Heart left ventricle (tissue), 16 donors: Measurements from ENCODE around the gene CSF1. TPM values are rescaled to one million over a fixed set of nuclear protein-coding genes. Genes with fewer than 3 reads are reported as not detected.

Experiments used
- ATAC-seq, 4 donors: fragments of 200-7000 bp; cut with Tn5 transposase; one replicate each; pipeline ENCODE4 v1.9.1; 2020 to 2022; ENCODE audit warnings: moderate library complexity in 4 of 4, mild to moderate bottlenecking in 3 of 4, moderate number of reproducible peaks in 1 of 4
- DNase-seq, 5 donors: peaks; one replicate each; pipeline ENCODE4 v3.0.0-alpha.2; 2020
- H3K27ac ChIP-seq, 12 donors: fragments of 200-600 bp; sonication (generic) in 4 of 12; one replicate each; pipeline versions ENCODE4 v1.5.0 to v1.8.0; 2016 to 2022; ENCODE audit warnings: mild to moderate bottlenecking in 2 of 12
- H3K27me3 ChIP-seq, 9 donors: fragments of 200-600 bp; sonication (generic) in 2 of 9; one replicate each; pipeline versions ENCODE4 v1.5.1 to v1.8.0; 2016 to 2022; ENCODE audit warnings: mild to moderate bottlenecking in 3 of 9
- H3K36me3 ChIP-seq, 9 donors: fragments of 200-600 bp; sonication (generic) in 2 of 9; one replicate each; pipeline versions ENCODE4 v1.5.0 to v1.8.0; 2018 to 2022; ENCODE audit warnings: mild to moderate bottlenecking in 2 of 9
- H3K4me1 ChIP-seq, 12 donors: fragments of 200-600 bp; sonication (generic) in 4 of 12; one replicate each; pipeline versions ENCODE4 v1.5.0 to v1.8.0; 2016 to 2022; ENCODE audit warnings: mild to moderate bottlenecking in 3 of 12
- H3K4me3 ChIP-seq, 12 donors: fragments of 200-600 bp; sonication (generic) in 4 of 12; one replicate each; pipeline versions ENCODE4 v1.5.0 to v1.8.0; 2017 to 2022; ENCODE audit warnings: mild to moderate bottlenecking in 9 of 12, moderate library complexity in 4 of 12
- H3K9me3 ChIP-seq, 12 donors: fragments of 200-600 bp; sonication (generic) in 4 of 12; one replicate each; pipeline versions ENCODE4 v1.5.0 to v1.8.0; 2016 to 2022; ENCODE audit warnings: mild to moderate bottlenecking in 1 of 12
- CTCF ChIP-seq, 12 donors: fragments of 200-600 bp; sonication (generic) in 4 of 12; IDR thresholded peaks; one replicate each; pipeline versions ENCODE4 v1.5.0 to v1.8.0; 2018 to 2022; ENCODE audit warnings: antibody characterized with exemption in 12 of 12, mild to moderate bottlenecking in 5 of 12
- POLR2A ChIP-seq, 2 donors: fragments of 450-650 bp; IDR thresholded peaks; one replicate each; pipeline ENCODE4 v1.6.1; 2017; ENCODE audit warnings: antibody characterized with exemption in 2 of 2, mild to moderate bottlenecking in 2 of 2, moderate library complexity in 2 of 2
- WGBS, 4 donors: extraction: QIAGEN DNeasy Blood & Tissue Kit in 2 of 4; methylation state at CpG; one replicate each; pipeline versions ENCODE4 v1.1.5 to v1.1.7; 2013 to 2018; 5-methylcytosine and 5-hydroxymethylcytosine counted together
- intact Hi-C, 10 donors: fragments of 100-400 bp; cut with DNase I; formaldehyde crosslinking; loops; one replicate each; pipeline versions ENCODE4 v1.11.1 to v1.14.2; 2022
- polyA plus RNA-seq, 2 donors: library from polyadenylated mRNA; stranded (reverse); fragments of 200-250 nt; gene quantifications; one replicate each; pipeline ENCODE4 v1.2.3, GENCODE V29; 2013
- total RNA-seq, 9 donors: library from RNA; depleted of rRNA in 2 of 9; stranded (reverse); fragments of >200 nt in 2 of 9; fragmentation: NEBNext Ultra II Directional in 3 of 9; extraction: Animal tissue kit (Norgen Biotek cat#: 25700) in 3 of 9; gene quantifications; one replicate each; pipeline versions ENCODE4 v1.1.0 to v1.2.4, GENCODE V29; 2016 to 2023
- donor health status: ischemic (EF 13 %, LVEDD 7.1; RV severe dilation, severe dysfunction).
- donor health status: healthy with polysubstance abuse.
- donor health status: DM: no; HTN: yes; CAD: no.
- donor health status: DM: no; HTN: no; CAD: no.
- donor health status: ischemic (EF 25% LVEDD 6.9; RV normal size, moderate dysfunction).
- donor health status: ischemic (EF 25% LVEDD 5.7; RV mildly dilated, moderate dysfunction).
- donor health status: healthy.
- donor health status: DM: yes; HTN: yes; CAD: no.
- donor health status: ischemic (EF 35%, LVEDD 5.7; RV mildly dilated, moderate dysfunction).
- donor health status: nonischemic (EF 11% LVEDD 7.7; RV severe dilation, severe dysfunction).
- donor health status: DM: yes; HTN: yes; CAD: no.
- donor health status: PGD.
- donor health status: ischemic (EF 29% LVEDD 5.4; RV normal size, mild dysfunction).
- donor health status: nonischemic (EF 23%, LVEDD 6.1; RV moderate dilation, normal function).

The CSF1 gene
- total and polyA plus RNA-seq, 11 donors, result 9.0 to 64.8 (median 13.3) TPM

DNA sequence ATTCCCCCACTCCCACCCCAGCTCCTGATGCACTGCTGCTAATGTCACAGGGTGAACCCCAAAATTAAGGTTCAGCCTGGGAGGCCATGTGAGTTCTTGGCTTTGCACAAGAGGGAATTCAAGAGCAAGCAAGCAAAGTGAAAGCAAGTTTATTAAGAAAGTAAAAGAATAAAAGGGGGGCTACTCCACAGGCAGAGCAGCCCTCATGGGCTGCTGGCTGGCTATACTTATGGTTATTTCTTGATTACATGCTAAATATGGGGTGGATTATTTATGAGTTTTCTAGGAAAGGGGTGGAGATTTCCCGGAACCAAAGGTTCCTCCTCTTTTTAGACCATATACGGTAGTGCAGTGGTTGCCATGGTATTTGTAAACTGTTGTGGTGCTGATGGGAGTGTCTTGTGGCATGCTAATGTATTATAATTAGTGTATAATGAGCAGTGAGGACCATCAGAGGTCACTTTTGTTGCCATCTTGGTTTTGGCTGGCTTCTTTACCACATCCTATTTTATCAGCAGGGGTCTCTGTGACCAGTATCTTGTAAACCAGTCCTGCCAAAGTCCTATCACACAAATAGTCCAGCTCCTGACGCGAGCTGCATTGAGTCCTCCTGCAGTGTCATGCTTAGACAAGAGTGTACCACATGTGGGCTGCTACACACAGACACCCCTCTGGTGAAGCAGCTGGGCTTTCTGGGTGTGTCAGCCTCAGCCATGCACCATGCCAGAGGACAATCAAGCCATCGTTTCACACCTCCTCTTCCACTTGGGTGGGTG lies 46.4 kb upstream of the CSF1 start:
- DNase-seq (no peak), ATAC-seq (peak in 2 of 4 donors; percentile 18 to 50)
- Histone ChIP-seq H3K36me3 (no peaks in the 10 kb centered on the region), H3K27me3 (no peaks in the 10 kb centered on the region), H3K4me1 (peaks cover 0 to 18% (median 9%) of the 10 kb centered on the region in 12 donors), H3K4me3 (no peak overlapping the region), H3K27ac (peak overlapping the region in 4 of 12 donors; percentile 30 to 60 (median 48)), H3K9me3 (peaks cover 0 to 4% (median 0%) of the 10 kb centered on the region in 12 donors)
- TF ChIP-seq CTCF (IDR thresholded peaks at IDR 0.05) (no peak), POLR2A (IDR thresholded peaks at IDR 0.05) (no peak)
- intact Hi-C loops, result no loop called here
- whole genome bisulfite sequencing, 4 donors, result 64 to 76% (median 67%) methylated on average over 5 of the region's 5 CpGs

- intact Hi-C loops, result no loop called here
- H3K27ac ChIP-seq, result peak overlapping the region in 5 of 12 donors; percentile 19 to 60 (median 30)
- H3K4me1 ChIP-seq, result peaks cover 0 to 18% (median 9%) of the 10 kb centered on the region in 12 donors
- no peaks in the 10 kb centered on the region for H3K27me3 ChIP-seq
- peaks cover 0 to 4% (median 0%) of the 10 kb centered on the region in 12 donors for H3K9me3 ChIP-seq
- WGBS, 4 donors, result 59 to 63% (median 61%) methylated on average over 12 of the region's 12 CpGs
- DNase-seq (no peak), ATAC-seq (peak in 3 of 4 donors; percentile 42 to 55 (median 53))
- no peak overlapping the region for H3K4me3 ChIP-seq
- H3K36me3 ChIP-seq, result no peaks in the 10 kb centered on the region
- TF ChIP-seq CTCF (IDR thresholded peaks at IDR 0.05), result no peak
- TF ChIP-seq POLR2A (IDR thresholded peaks at IDR 0.05), result no peak
Measured at GRCh38 chr1:109864930-109865612, 45.6 kb upstream of the CSF1 start.

DNA sequence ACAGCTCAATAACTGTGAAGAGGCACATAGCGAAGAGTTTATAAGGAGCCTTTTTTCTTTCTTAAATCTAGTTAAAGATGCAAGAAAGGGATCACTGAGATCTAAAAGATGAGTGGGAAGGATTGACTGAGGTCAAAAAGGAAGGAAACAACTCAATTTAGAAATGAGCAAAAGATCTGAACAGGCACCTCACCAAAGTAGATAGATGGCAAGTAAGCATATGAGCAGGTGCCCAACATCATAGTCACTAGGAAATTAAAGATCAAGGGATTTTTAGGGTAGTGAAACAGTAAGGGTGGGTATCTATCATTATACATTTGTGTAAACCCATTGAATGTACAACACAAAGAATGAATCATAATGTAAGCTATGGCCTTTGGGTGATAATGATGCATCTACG lies 44.6 kb upstream of the CSF1 start:
- no peak for ATAC-seq
- WGBS, 4 donors, result 91 to 98% (median 97%) methylated on average over 2 of the region's 2 CpGs
- H3K9me3 ChIP-seq, result peaks cover 0 to 4% (median 0%) of the 10 kb centered on the region in 12 donors
- H3K4me3 ChIP-seq, result no peak overlapping the region
- peak overlapping the region in 2 of 12 donors; percentile 25 to 58 for H3K27ac ChIP-seq
- intact Hi-C loops, result no loop called here
- H3K4me1 ChIP-seq, result peaks cover 0 to 18% (median 9%) of the 10 kb centered on the region in 12 donors
- TF ChIP-seq POLR2A (IDR thresholded peaks at IDR 0.05), result no peak
- no peak for TF ChIP-seq CTCF (IDR thresholded peaks at IDR 0.05)
- no peak for DNase-seq
- no peaks in the 10 kb centered on the region for H3K36me3 ChIP-seq
- no peaks in the 10 kb centered on the region for H3K27me3 ChIP-seq
